Stimulated activated CD4-positive, alpha-beta T cell treated with anti-CD3 and anti-CD28 coated beads, Interleukin-1b, Interleukin-23, amount 100 ng/mL, for 4 hours (primary cell): ENCODE results near the gene TSPAN31.
A peak's percentile ranks its signal among the peaks of the same experiment; 100 is the strongest.
"Not testable (repeated sequence)": the region's sequence is repeated elsewhere in the genome, so short reads cannot be mapped to it uniquely, and the experiment has no call there.

Experiments
- DNase-seq, 2 donors: peaks; one replicate each; pipeline ENCODE4 v3.0.0-alpha.2; 2020; ENCODE audit warnings: low read depth in 2 of 2

The TSPAN31 gene

GRCh38 chr12:57766464-57767304, 21.8 kb downstream of the TSPAN31 start, which contains the start of gene CYP27B1:
Gene CYP27B1, minus strand, starts transcription at chr12:57767078. Its CDS starts 37 bp downstream, at chr12:57767041.
- no peak for DNase-seq

- DNase-seq, result no peak
Observed at GRCh38 chr12:57767305-57767698, 22.5 kb downstream of the TSPAN31 start.

GRCh38 chr12:57767876-57768275, 23.0 kb downstream of the TSPAN31 start:
- no peak for DNase-seq

- no peak for DNase-seq
Observed at GRCh38 chr12:57769594-57769993, 24.8 kb downstream of the TSPAN31 start.

GRCh38 chr12:57770734-57771133, 25.9 kb downstream of the TSPAN31 start:
- no peak for DNase-seq

- peak; percentile 87 to 88 for DNase-seq
Observed at GRCh38 chr12:57771236-57771872, 26.5 kb downstream of the TSPAN31 start.

GRCh38 chr12:57771873-57772428, 27.1 kb downstream of the TSPAN31 start, which contains the start of gene METTL1:
Gene METTL1, minus strand, starts transcription at chr12:57772105. Its CDS starts 22 bp downstream, at chr12:57772083.
- DNase-seq, result peak; percentile 83 to 84

GRCh38 chr12:57772429-57773322, 27.8 kb downstream of the TSPAN31 start, which contains the start of gene EEF1AKMT3:
Gene EEF1AKMT3, plus strand, starts transcription at chr12:57772614. Its CDS starts 111 bp downstream, at chr12:57772725.
- DNase-seq, result no peak

GRCh38 chr12:57774634-57775033, 29.8 kb downstream of the TSPAN31 start:
- DNase-seq, result not testable (repeated sequence)

GRCh38 chr12:57775044-57775443, 30.2 kb downstream of the TSPAN31 start:
- DNase-seq, result no peak

- no peak for DNase-seq
Observed at GRCh38 chr12:57775563-57776246, 30.9 kb downstream of the TSPAN31 start.

- no peak for DNase-seq
Observed at GRCh38 chr12:57776247-57776587, 31.4 kb downstream of the TSPAN31 start.

- DNase-seq, result no peak
Observed at GRCh38 chr12:57777367-57777766, 32.5 kb downstream of the TSPAN31 start.

- no peak for DNase-seq
Observed at GRCh38 chr12:57777911-57778310, 33.1 kb downstream of the TSPAN31 start.

- DNase-seq, result no peak
Observed at GRCh38 chr12:57779736-57780135, 34.9 kb downstream of the TSPAN31 start.

- no peak for DNase-seq
Observed at GRCh38 chr12:57780284-57780897, 35.6 kb downstream of the TSPAN31 start.

- DNase-seq, result no peak
Observed at GRCh38 chr12:57781244-57781643, 36.4 kb downstream of the TSPAN31 start.

GRCh38 chr12:57781801-57782200, 37.0 kb downstream of the TSPAN31 start:
- DNase-seq, result no peak

GRCh38 chr12:57782243-57782607, 37.4 kb downstream of the TSPAN31 start:
- no peak for DNase-seq

GRCh38 chr12:57782608-57783465, 38.0 kb downstream of the TSPAN31 start, which contains the start of gene TSFM:
Gene TSFM, plus strand, starts transcription at chr12:57782787. Its CDS starts 15 bp downstream, at chr12:57782802.
- peak; percentile 97 for DNase-seq
